LNCaP clone FGC (cell line): ENCODE measurements around the gene KRTAP10-12.

Experiments used
- DNase-seq: peaks from one replicate; pipeline ENCODE4 v3.0.0-alpha.2; 2011; ENCODE audit warnings: low read depth
- H3K4me3 ChIP-seq: 2 replicates; pipeline ENCODE4 v1.5.1; 2011; ENCODE audit warnings: mild to moderate bottlenecking, low read depth, low read length, control low read depth
- CTCF ChIP-seq: IDR thresholded peaks from 2 replicates; pipeline ENCODE4 v1.5.1; 2012; ENCODE audit warnings: mild to moderate bottlenecking; ENCODE audit not compliant: control insufficient read depth, insufficient read depth; ENCODE audit errors: extremely low read depth

KRTAP10-12 gene

GRCh38 chr21:44699502-44700001, 2.6 kb downstream of the KRTAP10-12 start:
- no peak for TF ChIP-seq CTCF
- no peak overlapping the region for H3K4me3 ChIP-seq
- DNase-seq: no peak

GRCh38 chr21:44700101-44701022, 3.4 kb downstream of the KRTAP10-12 start:
- H3K4me3 ChIP-seq: no peak overlapping the region
- DNase-seq: no peak
- TF ChIP-seq CTCF: no peak

GRCh38 chr21:44701023-44701400, 4.0 kb downstream of the KRTAP10-12 start:
- DNase-seq: no peak
- H3K4me3 ChIP-seq: no peak overlapping the region
- TF ChIP-seq CTCF: no peak

GRCh38 chr21:44701541-44701940, 4.6 kb downstream of the KRTAP10-12 start:
- no peak for TF ChIP-seq CTCF
- DNase-seq: no peak
- no peak overlapping the region for H3K4me3 ChIP-seq

GRCh38 chr21:44702111-44702972, 5.4 kb downstream of the KRTAP10-12 start:
- H3K4me3 ChIP-seq: no peak overlapping the region
- TF ChIP-seq CTCF: no peak
- no peak for DNase-seq

- DNase-seq: no peak
- TF ChIP-seq CTCF: no peak
- H3K4me3 ChIP-seq: no peak overlapping the region
Measured at GRCh38 chr21:44702973-44703730, 6.2 kb downstream of the KRTAP10-12 start.
